Neural progenitor cell (in vitro differentiated cells): Measurements from ENCODE around the gene ERMARD. TPM values are rescaled to one million over a fixed set of nuclear protein-coding genes. Genes with fewer than 3 reads are reported as not detected.

Experiments used
- DNase-seq: peaks from one replicate; pipeline ENCODE4 v3.0.0-alpha.2; 2016; ENCODE audit warnings: low spot score
- H2AFZ ChIP-seq: fragments of 200-600 bp; sonication (generic); replicated peaks from 2 replicates; pipeline ENCODE4 v1.6.1; 2016; ENCODE audit warnings: antibody characterized with exemption
- H3F3A ChIP-seq: fragments of 200-600 bp; sonication (generic); 2 replicates; pipeline ENCODE4 v1.6.1; 2016; ENCODE audit warnings: antibody characterized with exemption, low read depth
- H3K27ac ChIP-seq: fragments of 200-600 bp; sonication (generic); 2 replicates; pipeline ENCODE4 v1.5.1; 2016; ENCODE audit warnings: mild to moderate bottlenecking
- H3K27me3 ChIP-seq: fragments of 200-600 bp; sonication (generic); 2 replicates; pipeline ENCODE4 v1.6.1; 2016; ENCODE audit warnings: mild to moderate bottlenecking, moderate library complexity
- H3K36me3 ChIP-seq: fragments of 200-600 bp; sonication (generic); 2 replicates; pipeline ENCODE4 v1.5.1; 2016
- H3K4me1 ChIP-seq: fragments of 200-600 bp; sonication (generic); 2 replicates; pipeline ENCODE4 v1.6.1; 2016; ENCODE audit warnings: mixed run types
- H3K4me2 ChIP-seq: fragments of 200-600 bp; sonication (generic); 2 replicates; pipeline ENCODE4 v1.6.1; 2016
- H3K4me3 ChIP-seq: fragments of 200-600 bp; sonication (generic); 2 replicates; pipeline ENCODE4 v1.5.1; 2016
- H3K79me2 ChIP-seq: fragments of 200-600 bp; sonication (generic); 2 replicates; pipeline ENCODE4 v1.6.1; 2016; ENCODE audit warnings: low read depth
- H3K9ac ChIP-seq: fragments of 200-600 bp; sonication (generic); 2 replicates; pipeline ENCODE4 v1.6.1; 2016
- H3K9me3 ChIP-seq: fragments of 200-600 bp; sonication (generic); 2 replicates; pipeline ENCODE4 v1.5.1; 2016; ENCODE audit warnings: low read depth
- H4K20me1 ChIP-seq: fragments of 200-600 bp; sonication (generic); 2 replicates; pipeline ENCODE4 v1.6.1; 2016; ENCODE audit warnings: low read depth
- H3K27ac Mint-ChIP-seq: 3 replicates; pipeline ENCODE4 v1.8.0; 2021; ENCODE audit warnings: mixed read lengths
- H3K27me3 Mint-ChIP-seq: 2 replicates; pipeline ENCODE4 v1.8.0; 2022; ENCODE audit warnings: low read depth, mild to moderate bottlenecking, inconsistent platforms, moderate library complexity, mixed read lengths; ENCODE audit not compliant: insufficient read depth
- H3K36me3 Mint-ChIP-seq: 3 replicates; pipeline ENCODE4 v1.8.0; 2021; ENCODE audit warnings: mixed read lengths
- H3K4me1 Mint-ChIP-seq: 3 replicates; pipeline ENCODE4 v1.8.0; 2021; ENCODE audit warnings: mixed read lengths
- H3K4me3 Mint-ChIP-seq: 3 replicates; pipeline ENCODE4 v1.8.0; 2021; ENCODE audit warnings: mild to moderate bottlenecking, moderate library complexity, mixed read lengths
- H3K9me3 Mint-ChIP-seq: 3 replicates; pipeline ENCODE4 v1.8.0; 2020; ENCODE audit warnings: mixed read lengths
- EZH2 ChIP-seq: fragments of 200-600 bp; sonication (generic); IDR thresholded peaks from 2 replicates; pipeline ENCODE4 v1.6.1; 2017; ENCODE audit warnings: antibody characterized with exemption, mild to moderate bottlenecking, moderate library complexity
- EZH2phosphoT487 ChIP-seq: fragments of 200-600 bp; sonication (generic); IDR thresholded peaks from 2 replicates; pipeline ENCODE4 v1.6.1; 2017; ENCODE audit warnings: antibody characterized with exemption
- total RNA-seq: library from RNA; depleted of rRNA; stranded (reverse); fragments of >200 nt; gene quantifications from 2 replicates; pipeline ENCODE4 v1.2.3, GENCODE V29; 2015; ENCODE audit warnings: low replicate concordance
- TF ChIP-seq, protein P1 (sequence below): fragments of 200-600 bp; sonication (generic); IDR thresholded peaks from 2 replicates; pipeline ENCODE4 v1.5.1; 2017; ENCODE audit warnings: antibody characterized with exemption, mild to moderate bottlenecking

ERMARD gene
- total RNA-seq, 1 donor from 2014 or later, result 31.4 TPM

DNA sequence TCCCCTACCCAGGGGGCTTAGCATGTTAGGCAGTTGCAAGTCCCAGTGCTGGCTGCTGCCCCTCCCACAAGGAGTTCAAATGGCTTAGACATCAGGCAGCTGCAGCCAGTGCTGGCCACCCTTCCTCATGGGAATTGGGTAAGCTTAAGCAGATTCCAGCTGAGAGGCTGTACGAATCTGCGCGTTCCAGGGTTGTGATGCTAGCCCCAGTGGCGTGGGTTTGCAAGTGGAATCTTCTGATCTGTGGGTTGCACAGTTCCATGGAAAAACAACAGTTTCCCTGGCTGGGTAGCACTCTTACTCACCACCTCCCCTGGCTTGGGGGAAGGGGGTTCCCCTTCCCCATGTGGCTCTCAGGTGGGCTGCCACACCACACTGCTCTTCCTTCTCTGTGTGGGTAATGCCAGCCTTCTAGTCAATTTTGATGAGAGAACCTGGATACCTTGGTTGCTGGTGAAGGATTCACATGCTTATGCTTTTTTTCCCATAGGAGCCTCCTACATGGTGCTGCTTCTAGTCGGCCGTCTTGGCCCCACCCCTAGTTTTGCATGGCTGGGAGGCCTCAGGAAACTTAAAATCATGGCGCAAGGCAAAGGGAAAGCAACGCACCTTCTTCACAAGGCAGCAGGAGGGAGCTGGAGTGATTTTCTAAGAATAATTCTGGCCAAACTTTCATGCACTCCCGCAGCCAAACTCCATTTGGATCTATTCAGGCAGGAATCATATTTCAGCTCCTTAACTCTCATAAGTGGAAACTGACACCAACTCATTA is 13.0 kb upstream of the ERMARD start:
- Mint-ChIP-seq H3K36me3 (no peaks in the 10 kb centered on the region), H3K27me3 (peaks cover 3% of the 10 kb centered on the region), H3K4me3 (no peak overlapping the region), H3K4me1 (peaks cover 3% of the 10 kb centered on the region), H3K9me3 (peaks cover 3% of the 10 kb centered on the region), H3K27ac (no peak overlapping the region)
- H3K79me2 ChIP-seq, result no peaks in the 10 kb centered on the region
- no peak overlapping the region for H3K27ac ChIP-seq
- no peak overlapping the region for H3K9ac ChIP-seq
- H2AFZ ChIP-seq, result peak overlapping the region; percentile 34
- no peaks in the 10 kb centered on the region for H3K9me3 ChIP-seq
- H3K4me1 ChIP-seq, result no peaks in the 10 kb centered on the region
- H4K20me1 ChIP-seq, result no peaks in the 10 kb centered on the region
- TF ChIP-seq EZH2phosphoT487 (no peak), EZH2 (no peak)
- TF ChIP-seq, protein P1, sequence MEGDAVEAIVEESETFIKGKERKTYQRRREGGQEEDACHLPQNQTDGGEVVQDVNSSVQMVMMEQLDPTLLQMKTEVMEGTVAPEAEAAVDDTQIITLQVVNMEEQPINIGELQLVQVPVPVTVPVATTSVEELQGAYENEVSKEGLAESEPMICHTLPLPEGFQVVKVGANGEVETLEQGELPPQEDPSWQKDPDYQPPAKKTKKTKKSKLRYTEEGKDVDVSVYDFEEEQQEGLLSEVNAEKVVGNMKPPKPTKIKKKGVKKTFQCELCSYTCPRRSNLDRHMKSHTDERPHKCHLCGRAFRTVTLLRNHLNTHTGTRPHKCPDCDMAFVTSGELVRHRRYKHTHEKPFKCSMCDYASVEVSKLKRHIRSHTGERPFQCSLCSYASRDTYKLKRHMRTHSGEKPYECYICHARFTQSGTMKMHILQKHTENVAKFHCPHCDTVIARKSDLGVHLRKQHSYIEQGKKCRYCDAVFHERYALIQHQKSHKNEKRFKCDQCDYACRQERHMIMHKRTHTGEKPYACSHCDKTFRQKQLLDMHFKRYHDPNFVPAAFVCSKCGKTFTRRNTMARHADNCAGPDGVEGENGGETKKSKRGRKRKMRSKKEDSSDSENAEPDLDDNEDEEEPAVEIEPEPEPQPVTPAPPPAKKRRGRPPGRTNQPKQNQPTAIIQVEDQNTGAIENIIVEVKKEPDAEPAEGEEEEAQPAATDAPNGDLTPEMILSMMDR, result no peak
- DNase-seq, result no peak
- H3K4me2 ChIP-seq, result no peak overlapping the region
- no peaks in the 10 kb centered on the region for H3F3A ChIP-seq
- no peak overlapping the region for H3K4me3 ChIP-seq
- H3K36me3 ChIP-seq, result no peaks in the 10 kb centered on the region
- H3K27me3 ChIP-seq, result no peaks in the 10 kb centered on the region

DNA sequence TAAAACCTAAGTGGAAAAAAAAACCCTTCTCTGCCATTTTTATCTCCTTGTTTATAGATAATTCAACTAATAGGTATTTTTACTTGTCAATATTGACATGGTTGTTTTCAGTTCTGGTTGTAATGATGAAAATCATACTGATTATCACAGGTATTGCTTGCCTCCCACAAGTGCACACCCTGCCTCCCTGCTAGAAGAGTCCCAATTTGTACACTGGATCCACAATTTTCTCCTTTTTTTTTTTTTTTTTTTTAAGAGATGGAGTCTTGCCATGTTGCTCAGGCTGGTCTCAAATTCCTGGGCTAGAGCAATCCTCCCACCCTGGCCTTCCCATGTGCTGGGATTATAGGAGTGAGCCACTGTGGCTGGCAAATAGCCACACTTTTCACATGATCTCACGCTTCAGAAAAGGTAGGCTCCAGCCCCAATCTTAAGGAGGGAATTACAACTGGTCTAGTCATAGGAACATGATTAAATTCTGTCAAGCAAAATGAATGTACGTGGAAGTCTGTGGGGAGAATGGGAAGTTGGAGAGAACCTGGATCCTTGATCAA is 12.4 kb upstream of the ERMARD start:
- H4K20me1 ChIP-seq, result no peaks in the 10 kb centered on the region
- H3F3A ChIP-seq, result no peaks in the 10 kb centered on the region
- H3K27me3 ChIP-seq, result no peaks in the 10 kb centered on the region
- TF ChIP-seq EZH2, result no peak
- TF ChIP-seq, protein P1, result no peak
- no peak for TF ChIP-seq EZH2phosphoT487
- H3K4me3 ChIP-seq, result no peak overlapping the region
- no peak overlapping the region for H3K4me2 ChIP-seq
- H3K27ac ChIP-seq, result no peak overlapping the region
- H3K9me3 ChIP-seq, result no peaks in the 10 kb centered on the region
- H3K36me3 ChIP-seq, result no peaks in the 10 kb centered on the region
- H3K9me3 Mint-ChIP-seq, result no peaks in the 10 kb centered on the region
- no peak overlapping the region for H3K27ac Mint-ChIP-seq
- H3K27me3 Mint-ChIP-seq, result peaks cover 3% of the 10 kb centered on the region
- H3K36me3 Mint-ChIP-seq, result no peaks in the 10 kb centered on the region
- H3K79me2 ChIP-seq, result no peaks in the 10 kb centered on the region
- no peak overlapping the region for H2AFZ ChIP-seq
- no peak overlapping the region for H3K4me3 Mint-ChIP-seq
- H3K4me1 Mint-ChIP-seq, result peaks cover 3% of the 10 kb centered on the region
- H3K4me1 ChIP-seq, result no peaks in the 10 kb centered on the region
- no peak for DNase-seq
- no peak overlapping the region for H3K9ac ChIP-seq

DNA sequence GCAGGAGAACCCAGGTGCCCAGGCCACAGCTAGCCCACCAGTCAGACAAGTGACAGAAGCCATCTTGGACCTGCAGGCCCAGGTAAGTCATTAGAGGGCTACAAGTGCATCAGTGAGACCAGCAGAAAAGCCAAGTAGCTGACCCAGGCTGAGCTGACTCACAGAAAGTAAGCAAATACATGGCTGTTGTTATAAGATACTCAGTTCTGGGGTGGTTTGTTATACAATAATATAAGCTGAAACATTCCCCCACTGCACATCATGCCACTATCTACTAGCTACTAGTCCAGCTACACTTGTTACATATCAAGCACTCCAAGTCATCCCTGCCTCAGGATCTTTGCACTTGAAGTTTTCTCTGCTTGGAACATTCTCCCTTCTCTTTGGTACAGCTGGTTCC is 10.1 kb upstream of the ERMARD start:
- no peaks in the 10 kb centered on the region for H3K4me1 ChIP-seq
- TF ChIP-seq EZH2phosphoT487, result no peak
- TF ChIP-seq, protein P1, result no peak
- TF ChIP-seq EZH2, result no peak
- H3K36me3 ChIP-seq, result no peaks in the 10 kb centered on the region
- no peak overlapping the region for H3K9ac ChIP-seq
- H3K4me2 ChIP-seq, result no peak overlapping the region
- Mint-ChIP-seq H3K27ac (no peak overlapping the region), H3K36me3 (peaks cover 3% of the 10 kb centered on the region), H3K4me1 (peaks cover 3% of the 10 kb centered on the region), H3K4me3 (no peak overlapping the region), H3K27me3 (peaks cover 3% of the 10 kb centered on the region), H3K9me3 (peaks cover 10% of the 10 kb centered on the region)
- H2AFZ ChIP-seq, result no peak overlapping the region
- H3K79me2 ChIP-seq, result no peaks in the 10 kb centered on the region
- H3K9me3 ChIP-seq, result no peaks in the 10 kb centered on the region
- H3K27ac ChIP-seq, result no peak overlapping the region
- H3K4me3 ChIP-seq, result no peak overlapping the region
- peaks cover 6% of the 10 kb centered on the region for H3K27me3 ChIP-seq
- DNase-seq, result no peak
- no peaks in the 10 kb centered on the region for H4K20me1 ChIP-seq
- no peaks in the 10 kb centered on the region for H3F3A ChIP-seq
